Caco-2 (cell line): Measurements from ENCODE around the gene MPPE1. TPM values are rescaled to one million over a fixed set of nuclear protein-coding genes. Genes with fewer than 3 reads are reported as not detected.

Experiments
- BruUV-seq: library from RNA; stranded (reverse); fragments of 400-500 nt; replicated peaks from 2 replicates; lab custom pipeline; 2021; lab: Mats Ljungman, UMichigan
- CTCF ChIA-PET: fragments of 300-600 bp; sonication (Branson Sonifier 250); formaldehyde crosslinking; loops from one replicate; lab custom pipeline; 2022; ENCODE audit warnings: antibody characterized with exemption; lab: Charles Lee
- POLR2A ChIA-PET: fragments of 300-600 bp; sonication (Branson Sonifier 250); formaldehyde crosslinking; loops from one replicate; lab custom pipeline; 2022; ENCODE audit warnings: antibody characterized with exemption; lab: Charles Lee
- DNase-seq, 2 experiments: peaks; one replicate each; pipeline versions ENCODE4 v3.0.0 to v3.0.0-alpha.2; 2020 to 2022
- H3K27me3 ChIP-seq: replicated peaks from 2 replicates; pipeline ENCODE4 v1.6.0; 2011; ENCODE audit warnings: low read length; ENCODE audit not compliant: control insufficient read depth, insufficient read depth
- H3K36me3 ChIP-seq: 2 replicates; pipeline ENCODE4 v1.5.1; 2011; ENCODE audit warnings: low read length; ENCODE audit not compliant: control insufficient read depth, insufficient read depth
- H3K4me1 ChIP-seq: fragments of 250-450 bp; sonication (Bioruptor Pico); 2 replicates; pipeline ENCODE4 v1.5.1; 2020; ENCODE audit warnings: mild to moderate bottlenecking
- H3K4me3 ChIP-seq: 2 replicates; pipeline ENCODE4 v1.5.1; 2011; ENCODE audit warnings: low read depth, mild to moderate bottlenecking, control low read depth, low read length
- H3K9me3 ChIP-seq: fragments of 250-450 bp; sonication (Bioruptor Pico); 2 replicates; pipeline ENCODE4 v1.5.1; 2020; ENCODE audit warnings: mild to moderate bottlenecking, moderate library complexity
- H3K27ac Mint-ChIP-seq: one replicate; pipeline ENCODE4 v1.8.0; 2022; ENCODE audit warnings: mixed read lengths; ENCODE audit not compliant: unreplicated experiment
- H3K27me3 Mint-ChIP-seq: one replicate; pipeline ENCODE4 v1.8.0; 2022; ENCODE audit warnings: mixed read lengths; ENCODE audit not compliant: insufficient read depth, unreplicated experiment
- H3K36me3 Mint-ChIP-seq: one replicate; pipeline ENCODE4 v1.8.0; 2022; ENCODE audit warnings: mild to moderate bottlenecking, mixed read lengths; ENCODE audit not compliant: insufficient read depth, unreplicated experiment
- H3K4me1 Mint-ChIP-seq: one replicate; pipeline ENCODE4 v1.8.0; 2022; ENCODE audit warnings: low read depth, mixed read lengths; ENCODE audit not compliant: unreplicated experiment
- H3K4me3 Mint-ChIP-seq: one replicate; pipeline ENCODE4 v1.8.0; 2022; ENCODE audit warnings: mild to moderate bottlenecking, moderate library complexity, mixed read lengths; ENCODE audit not compliant: unreplicated experiment
- H3K9me3 Mint-ChIP-seq: one replicate; pipeline ENCODE4 v1.8.0; 2022; ENCODE audit warnings: mixed read lengths; ENCODE audit not compliant: unreplicated experiment
- CTCF ChIP-seq, 2 experiments: fragments of 200-600 bp in 1 of 2; IDR thresholded peaks; 1 replicate in 1 of 2; 2 replicates in 1 of 2; pipeline versions ENCODE4 v1.5.1 to v1.8.0; 2011 to 2022; ENCODE audit warnings: antibody characterized with exemption in 1 of 2, control low read depth in 1 of 2, inconsistent platforms in 1 of 2, low read depth in 1 of 2, low read length in 1 of 2, mild to moderate bottlenecking in 1 of 2, moderate library complexity in 1 of 2; ENCODE audit not compliant: insufficient read depth in 1 of 2, severe bottlenecking in 1 of 2, unreplicated experiment in 1 of 2
- intact Hi-C: fragments of 100-400 bp; cut with micrococcal nuclease; formaldehyde crosslinking; loops from one replicate; pipeline ENCODE4 v1.10.0; 2022; ENCODE audit not compliant: unreplicated experiment
- total RNA-seq: library from RNA; stranded (reverse); gene quantifications from 2 replicates; pipeline ENCODE4 v1.2.3, GENCODE V29; 2022

Gene MPPE1
- total RNA-seq, 1 experiment from 2014 or later, result 52.6 TPM

GRCh38 chr18:11906176-11906575, 1.9 kb downstream of the MPPE1 start:
- ChIA-PET POLR2A (interaction anchor here (1.1 kb wide), 1 partner anchor 75 kb away, joined by 4 read pairs; the partner anchor contains the start of gene IMPA2), CTCF (no interaction called here)
- peaks cover 41% of the 10 kb centered on the region for H3K4me1 ChIP-seq
- Mint-ChIP-seq H3K4me1 (peaks cover 5% of the 10 kb centered on the region), H3K27me3 (no peaks in the 10 kb centered on the region), H3K27ac (no peak overlapping the region), H3K4me3 (no peak overlapping the region), H3K36me3 (peaks cover 18% of the 10 kb centered on the region), H3K9me3 (no peaks in the 10 kb centered on the region)
- H3K9me3 ChIP-seq, result no peaks in the 10 kb centered on the region
- no peaks in the 10 kb centered on the region for H3K27me3 ChIP-seq
- H3K4me3 ChIP-seq, result no peak overlapping the region
- DNase-seq, result no peak
- intact Hi-C loops, result no loop called here
- TF ChIP-seq CTCF (IDR thresholded peaks at IDR 0.05; ENCODE audit: insufficient read depth in 1 of 2, low read depth in 1 of 2, low read length in 1 of 2, severe bottlenecking in 1 of 2, unreplicated experiment in 1 of 2), result no peak
- no peaks in the 10 kb centered on the region for H3K36me3 ChIP-seq
- no TSS peak for BruUV-seq

- Mint-ChIP-seq H3K27me3 (no peaks in the 10 kb centered on the region), H3K27ac (no peak overlapping the region), H3K36me3 (peaks cover 18% of the 10 kb centered on the region), H3K4me1 (peaks cover 5% of the 10 kb centered on the region), H3K4me3 (no peak overlapping the region), H3K9me3 (no peaks in the 10 kb centered on the region)
- H3K9me3 ChIP-seq, result no peaks in the 10 kb centered on the region
- H3K36me3 ChIP-seq, result no peaks in the 10 kb centered on the region
- no peak overlapping the region for H3K4me3 ChIP-seq
- no TSS peak for BruUV-seq
- ChIA-PET CTCF (no interaction called here), POLR2A (interaction anchor here (1.1 kb wide), 1 partner anchor 75 kb away, joined by 4 read pairs; the partner anchor contains the start of gene IMPA2)
- no peak for TF ChIP-seq CTCF (IDR thresholded peaks at IDR 0.05; ENCODE audit: insufficient read depth in 1 of 2, low read depth in 1 of 2, low read length in 1 of 2, severe bottlenecking in 1 of 2, unreplicated experiment in 1 of 2)
- H3K27me3 ChIP-seq, result no peaks in the 10 kb centered on the region
- DNase-seq, result no peak
- intact Hi-C loops, result no loop called here
- H3K4me1 ChIP-seq, result peaks cover 41% of the 10 kb centered on the region
Measured at GRCh38 chr18:11905613-11906012, 2.5 kb downstream of the MPPE1 start.

- H3K27me3 Mint-ChIP-seq, result no peaks in the 10 kb centered on the region
- no peaks in the 10 kb centered on the region for H3K9me3 Mint-ChIP-seq
- peaks cover 31% of the 10 kb centered on the region for H3K36me3 Mint-ChIP-seq
- H3K27ac Mint-ChIP-seq, result peak overlapping the region; percentile 59
- no peak overlapping the region for H3K4me3 ChIP-seq
- no peaks in the 10 kb centered on the region for H3K27me3 ChIP-seq
- peaks cover 34% of the 10 kb centered on the region for H3K4me1 ChIP-seq
- BruUV-seq, result no TSS peak
- CTCF ChIA-PET, result interaction anchor here (0.6 kb wide), 1 partner anchor 981 kb away, joined by 5 read pairs; no protein-coding TSS in a partner anchor
- TF ChIP-seq CTCF (IDR thresholded peaks at IDR 0.05; ENCODE audit: insufficient read depth in 1 of 2, low read depth in 1 of 2, low read length in 1 of 2, severe bottlenecking in 1 of 2, unreplicated experiment in 1 of 2), result no peak
- H3K36me3 ChIP-seq, result no peaks in the 10 kb centered on the region
- POLR2A ChIA-PET, result interaction anchor here (0.5 kb wide), 1 partner anchor 78 kb away, joined by 7 read pairs; no protein-coding TSS in a partner anchor
- H3K9me3 ChIP-seq, result no peaks in the 10 kb centered on the region
- no peak overlapping the region for H3K4me3 Mint-ChIP-seq
- DNase-seq, result no peak
- intact Hi-C loops, result no loop called here
- H3K4me1 Mint-ChIP-seq, result peaks cover 5% of the 10 kb centered on the region
Measured at GRCh38 chr18:11902522-11903292, 5.4 kb downstream of the MPPE1 start.
